Measurements from ENCODE around the gene SHE. TPM values are rescaled to one million over a fixed set of nuclear protein-coding genes. Genes with fewer than 3 reads are reported as not detected.

The SHE gene
- 0.03 to 0.12 TPM (median 0.05 TPM) in 3 of 5 replicates, not detected in the others for total RNA-seq (2022; extraction: Qiagen RNA extraction; ENCODE audit: low read depth)

GRCh38 chr1:154502066-154502743 lies at the start of gene SHE, which contains the start of gene TDRD10:
SHE (minus strand) TSS chr1:154502412; CDS start chr1:154502026, 386 bp downstream.
TDRD10 (plus strand) TSS chr1:154502219; CDS start chr1:154506904, 4,685 bp downstream.

Other genes starting within 250 kb of the SHE start
- gene HAX1, start 229.8 kb downstream of the SHE start, total RNA-seq (2022; extraction: Qiagen RNA extraction; ENCODE audit: low read depth), result 91.2 to 107 TPM (median 95.4 TPM) in 5 replicates
- gene AQP10, start 181.3 kb downstream of the SHE start, total RNA-seq (2022; extraction: Qiagen RNA extraction; ENCODE audit: low read depth), result not detected in 5 replicates
- gene ATP8B2, start 176.9 kb downstream of the SHE start, total RNA-seq (2022; extraction: Qiagen RNA extraction; ENCODE audit: low read depth), result 23.5 to 36.3 TPM (median 27.9 TPM) in 5 replicates
- gene IL6R, start 97.1 kb downstream of the SHE start, total RNA-seq (2022; extraction: Qiagen RNA extraction; ENCODE audit: low read depth), result 12.2 to 15.7 TPM (median 13.1 TPM) in 5 replicates
- not detected in 5 replicates for gene TDRD10, start 193 bp downstream of the SHE start, total RNA-seq (2022; extraction: Qiagen RNA extraction; ENCODE audit: low read depth)
- gene UBE2Q1, start 56.2 kb upstream of the SHE start, total RNA-seq (2022; extraction: Qiagen RNA extraction; ENCODE audit: low read depth), result 52.7 to 93.5 TPM (median 57.0 TPM) in 5 replicates
- gene CHRNB2, start 65.4 kb upstream of the SHE start, total RNA-seq (2022; extraction: Qiagen RNA extraction; ENCODE audit: low read depth), result 0.27 to 0.48 TPM (median 0.37 TPM) in 5 replicates
- 66.7 to 78.3 TPM (median 77.1 TPM) in 5 replicates for gene ADAR, start 105.8 kb upstream of the SHE start, total RNA-seq (2022; extraction: Qiagen RNA extraction; ENCODE audit: low read depth)

All from A549 treated with RU486 at 1 μM for 4 hours (cell line).